ENCODE data around the gene TNPO3.

TNPO3 gene

GRCh38 chr7:129007572-129007971 is 47.3 kb downstream of the TNPO3 start:
- H3K9me3 ChIP-seq (ENCODE audit: insufficient read depth, low read length): no peaks in the 10 kb centered on the region
- H3K27me3 ChIP-seq (ENCODE audit: low read length): no peaks in the 10 kb centered on the region
- H3K36me3 ChIP-seq (ENCODE audit: low read length): peaks cover 42% of the 10 kb centered on the region
- H3K9ac ChIP-seq (ENCODE audit: low read length): no peak overlapping the region
- H2AFZ ChIP-seq (ENCODE audit: low read depth, low read length, severe bottlenecking): no peak overlapping the region
- no peak for TF ChIP-seq CTCF (IDR thresholded peaks at IDR 0.05; ENCODE audit: insufficient read depth, low read length, poor library complexity, severe bottlenecking)
- TF ChIP-seq EZH2phosphoT487 (conservative IDR thresholded peaks at IDR 0.05; ENCODE audit: low read length): no peak
- H3K9me2 ChIP-seq (replicated peaks; ENCODE audit: insufficient read depth, low read length): no peaks in the 10 kb centered on the region
- no peaks in the 10 kb centered on the region for H4K20me1 ChIP-seq (ENCODE audit: low read depth, low read length)
- H3K4me2 ChIP-seq (ENCODE audit: low read depth, low read length, poor library complexity, severe bottlenecking): no peak overlapping the region
- H3K79me2 ChIP-seq (ENCODE audit: insufficient read depth, low read length): peaks cover 36% of the 10 kb centered on the region
- H3F3A ChIP-seq (ENCODE audit: insufficient read depth): peaks cover 25% of the 10 kb centered on the region; the same call in 1 of the 2 replicates
- no peak overlapping the region for H3K27ac ChIP-seq (ENCODE audit: low read depth, low read length)
- no peak overlapping the region for H3K4me3 ChIP-seq (ENCODE audit: insufficient read depth, low read length, poor library complexity, severe bottlenecking)

GRCh38 chr7:129006636-129007414 is 48.1 kb downstream of the TNPO3 start:
- Histone ChIP-seq H3K27ac (ENCODE audit: low read depth, low read length) (no peak overlapping the region), H3K9me3 (ENCODE audit: insufficient read depth, low read length) (no peaks in the 10 kb centered on the region), H3K9ac (ENCODE audit: low read length) (no peak overlapping the region), H3F3A (ENCODE audit: insufficient read depth) (peaks cover 25% of the 10 kb centered on the region; the same call in 1 of the 2 replicates), H2AFZ (ENCODE audit: low read depth, low read length, severe bottlenecking) (no peak overlapping the region), H4K20me1 (ENCODE audit: low read depth, low read length) (no peaks in the 10 kb centered on the region), H3K27me3 (ENCODE audit: low read length) (no peaks in the 10 kb centered on the region), H3K36me3 (ENCODE audit: low read length) (peaks cover 46% of the 10 kb centered on the region), H3K4me2 (ENCODE audit: low read depth, low read length, poor library complexity, severe bottlenecking) (no peak overlapping the region), H3K79me2 (ENCODE audit: insufficient read depth, low read length) (peaks cover 31% of the 10 kb centered on the region), H3K4me3 (ENCODE audit: insufficient read depth, low read length, poor library complexity, severe bottlenecking) (no peak overlapping the region), H3K9me2 (replicated peaks; ENCODE audit: insufficient read depth, low read length) (no peaks in the 10 kb centered on the region)
- TF ChIP-seq EZH2phosphoT487 (conservative IDR thresholded peaks at IDR 0.05; ENCODE audit: low read length) (no peak), CTCF (IDR thresholded peaks at IDR 0.05; ENCODE audit: insufficient read depth, low read length, poor library complexity, severe bottlenecking) (no peak)

GRCh38 chr7:129005186-129005585 is 49.7 kb downstream of the TNPO3 start:
- Histone ChIP-seq H3K4me3 (ENCODE audit: insufficient read depth, low read length, poor library complexity, severe bottlenecking) (no peak overlapping the region), H3K9me2 (replicated peaks; ENCODE audit: insufficient read depth, low read length) (no peaks in the 10 kb centered on the region), H3K36me3 (ENCODE audit: low read length) (peaks cover 52% of the 10 kb centered on the region), H3K4me2 (ENCODE audit: low read depth, low read length, poor library complexity, severe bottlenecking) (no peak overlapping the region), H3K27me3 (ENCODE audit: low read length) (no peaks in the 10 kb centered on the region), H4K20me1 (ENCODE audit: low read depth, low read length) (no peaks in the 10 kb centered on the region), H3K9me3 (ENCODE audit: insufficient read depth, low read length) (no peaks in the 10 kb centered on the region), H3K79me2 (ENCODE audit: insufficient read depth, low read length) (peaks cover 25% of the 10 kb centered on the region), H3F3A (ENCODE audit: insufficient read depth) (peaks cover 16% of the 10 kb centered on the region; the same call in 1 of the 2 replicates), H3K9ac (ENCODE audit: low read length) (no peak overlapping the region), H3K27ac (ENCODE audit: low read depth, low read length) (no peak overlapping the region), H2AFZ (ENCODE audit: low read depth, low read length, severe bottlenecking) (no peak overlapping the region)
- TF ChIP-seq EZH2phosphoT487 (conservative IDR thresholded peaks at IDR 0.05; ENCODE audit: low read length) (no peak), CTCF (IDR thresholded peaks at IDR 0.05; ENCODE audit: insufficient read depth, low read length, poor library complexity, severe bottlenecking) (no peak)
